Measurements from ENCODE around the gene TSNAX. TPM values are rescaled to one million over a fixed set of nuclear protein-coding genes. Genes with fewer than 3 reads are reported as not detected.

Gene TSNAX
- total and polyA plus RNA-seq, 4 donors, result 12.8 to 25.4 (median 19.6) TPM

DNA sequence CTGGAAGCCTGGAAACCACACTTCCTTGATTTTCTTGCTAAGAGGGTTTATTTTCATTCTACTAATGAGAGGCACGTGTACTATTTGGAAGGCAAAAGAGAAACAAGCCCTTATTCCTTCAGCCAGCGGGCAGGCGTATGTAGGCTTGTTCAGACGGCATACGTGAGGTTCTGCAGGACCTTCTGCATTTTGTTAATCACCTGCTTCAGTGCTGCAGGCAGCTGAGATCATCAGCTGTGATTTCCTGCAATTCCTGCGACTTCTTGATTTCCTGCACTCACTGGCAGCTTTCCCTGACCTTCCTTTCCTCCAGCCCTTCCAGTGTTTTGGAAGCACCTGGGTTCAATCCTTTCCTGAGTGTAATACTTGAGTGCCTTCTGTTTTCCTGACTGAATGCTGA lies 43.4 kb downstream of the TSNAX start:
- no peaks in the 10 kb centered on the region for H3K36me3 ChIP-seq (ENCODE audit: control insufficient read depth in 4 of 4, insufficient read depth in 3 of 4, low read depth in 1 of 4, low read length in 3 of 4)
- H3K9ac ChIP-seq (ENCODE audit: low read depth in 1 of 2, low read length in 2 of 2), result no peak overlapping the region
- no peak for DNase-seq (ENCODE audit: low spot score)
- no peaks in the 10 kb centered on the region for H3K27me3 ChIP-seq (ENCODE audit: control insufficient read depth in 4 of 4, insufficient read depth in 4 of 4, low read length in 3 of 4)
- 79% methylated on average over 6 of the region's 6 CpGs for WGBS
- peaks cover 0 to 1% (median 0%) of the 10 kb centered on the region in 4 donors for H3K4me1 ChIP-seq (ENCODE audit: control insufficient read depth in 4 of 4, insufficient read depth in 4 of 4, low read length in 3 of 4)
- no peak overlapping the region for H3K4me3 ChIP-seq (ENCODE audit: low read depth in 1 of 3, low read length in 3 of 3)
- no peaks in the 10 kb centered on the region for H3K9me3 ChIP-seq (ENCODE audit: control insufficient read depth in 4 of 4, low read length in 3 of 4)
- TF ChIP-seq FOXA2 (IDR thresholded peaks at IDR 0.05), result no peak
- TF ChIP-seq NR2F2 (IDR thresholded peaks at IDR 0.05), result no peak
- no peak for TF ChIP-seq JUND (IDR thresholded peaks at IDR 0.05)
- TF ChIP-seq ZBTB33 (IDR thresholded peaks at IDR 0.05), result no peak
- no peak for TF ChIP-seq GABPA (IDR thresholded peaks at IDR 0.05 in 1 of 2, conservative IDR thresholded peaks at IDR 0.05 in 1 of 2)
- TF ChIP-seq REST (IDR thresholded peaks at IDR 0.05), result no peak
- no peak for TF ChIP-seq HNF4A (conservative IDR thresholded peaks at IDR 0.05)
- no peak for TF ChIP-seq EGR1 (IDR thresholded peaks at IDR 0.05; ENCODE audit: low read depth in 2 of 2)
- no peak for TF ChIP-seq RAD21 (IDR thresholded peaks at IDR 0.05)
- TF ChIP-seq RXRA (IDR thresholded peaks at IDR 0.05), result no peak
- TF ChIP-seq SP1 (IDR thresholded peaks at IDR 0.05), result no peak
- no peak overlapping the region for H3K27ac ChIP-seq (ENCODE audit: low read depth in 1 of 2, low read length in 2 of 2)

DNA sequence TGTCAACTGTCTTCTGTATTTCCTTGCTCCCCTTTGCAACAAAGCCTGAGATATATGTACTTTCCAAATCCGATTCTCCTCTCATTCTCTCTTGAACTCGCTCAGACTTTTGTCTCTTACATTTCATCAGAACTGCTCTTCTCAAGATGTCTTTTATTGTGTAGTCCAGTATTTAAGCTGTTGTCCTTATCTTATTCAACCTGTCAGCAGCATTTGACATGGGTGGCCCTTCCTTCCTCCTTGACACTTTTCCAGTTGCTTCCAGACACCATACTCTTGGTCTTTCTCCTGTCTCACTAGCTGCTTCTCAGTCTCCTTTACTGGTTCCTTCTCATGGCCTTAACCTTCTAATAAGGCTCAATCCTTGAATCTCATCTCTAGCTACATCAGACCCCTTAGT lies 47.0 kb downstream of the TSNAX start:
- H3K36me3 ChIP-seq (ENCODE audit: control insufficient read depth in 4 of 4, insufficient read depth in 3 of 4, low read depth in 1 of 4, low read length in 3 of 4), result peaks cover 0 to 2% (median 0%) of the 10 kb centered on the region in 4 donors
- H3K4me1 ChIP-seq (ENCODE audit: control insufficient read depth in 4 of 4, insufficient read depth in 4 of 4, low read length in 3 of 4), result peaks cover 0 to 1% (median 0%) of the 10 kb centered on the region in 4 donors
- no peak overlapping the region for H3K27ac ChIP-seq (ENCODE audit: low read depth in 1 of 2, low read length in 2 of 2)
- no peak for TF ChIP-seq REST (IDR thresholded peaks at IDR 0.05)
- no peak for TF ChIP-seq YY1 (IDR thresholded peaks at IDR 0.05)
- TF ChIP-seq CTCF (IDR thresholded peaks at IDR 0.05; ENCODE audit: low read depth, low read length, missing input control), result no peak
- TF ChIP-seq EGR1 (IDR thresholded peaks at IDR 0.05; ENCODE audit: low read depth in 2 of 2), result no peak
- no peaks in the 10 kb centered on the region for H3K27me3 ChIP-seq (ENCODE audit: control insufficient read depth in 4 of 4, insufficient read depth in 4 of 4, low read length in 3 of 4)
- no peak overlapping the region for H3K9ac ChIP-seq (ENCODE audit: low read depth in 1 of 2, low read length in 2 of 2)
- no peaks in the 10 kb centered on the region for H3K9me3 ChIP-seq (ENCODE audit: control insufficient read depth in 4 of 4, low read length in 3 of 4)
- WGBS, result 91% methylated on average over 2 of the region's 2 CpGs
- H3K4me3 ChIP-seq (ENCODE audit: low read depth in 1 of 3, low read length in 3 of 3), result no peak overlapping the region
- no peak for DNase-seq (ENCODE audit: low spot score)

Data from liver (tissue), 9 donors.